ENCODE results near the gene NSMF. TPM values are rescaled to one million over a fixed set of nuclear protein-coding genes. Genes with fewer than 3 reads are reported as not detected.

Gene NSMF
- total and polyA plus RNA-seq, 10 of the 15 experiments (the other 5 are each of a cell fraction or from before 2014, with no cell fraction given), result 0.13 to 44.3 (median 13.4) TPM

DNA sequence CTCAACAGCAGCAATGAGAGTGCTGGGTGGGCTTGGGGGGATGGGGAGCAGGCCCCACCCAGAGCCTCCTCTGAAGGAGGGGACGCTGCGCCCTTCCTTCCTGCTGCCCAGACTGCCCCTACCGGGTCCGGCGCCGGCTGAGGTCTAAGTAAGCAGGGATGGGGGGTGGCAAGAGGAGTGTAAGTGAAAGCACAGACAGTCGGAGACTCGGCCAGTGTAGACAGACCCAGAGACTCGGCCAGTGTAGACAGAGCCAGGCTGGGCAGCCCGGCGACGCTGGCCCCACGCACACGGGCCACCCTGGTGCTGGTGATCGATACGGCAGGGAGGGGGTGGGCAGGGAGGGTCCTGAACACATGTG, 10.6 kb downstream of the NSMF start (continued):
- TF ChIP-seq NRF1 (conservative IDR thresholded peaks at IDR 0.05; ENCODE audit: low read depth, low read length) (no peak), RUNX3 (IDR thresholded peaks at IDR 0.05; ENCODE audit: low read length) (no peak), ASH2L (IDR thresholded peaks at IDR 0.05; ENCODE audit: borderline replicate concordance, low read depth) (no peak), STAT1 (conservative IDR thresholded peaks at IDR 0.05) (no peak)

DNA sequence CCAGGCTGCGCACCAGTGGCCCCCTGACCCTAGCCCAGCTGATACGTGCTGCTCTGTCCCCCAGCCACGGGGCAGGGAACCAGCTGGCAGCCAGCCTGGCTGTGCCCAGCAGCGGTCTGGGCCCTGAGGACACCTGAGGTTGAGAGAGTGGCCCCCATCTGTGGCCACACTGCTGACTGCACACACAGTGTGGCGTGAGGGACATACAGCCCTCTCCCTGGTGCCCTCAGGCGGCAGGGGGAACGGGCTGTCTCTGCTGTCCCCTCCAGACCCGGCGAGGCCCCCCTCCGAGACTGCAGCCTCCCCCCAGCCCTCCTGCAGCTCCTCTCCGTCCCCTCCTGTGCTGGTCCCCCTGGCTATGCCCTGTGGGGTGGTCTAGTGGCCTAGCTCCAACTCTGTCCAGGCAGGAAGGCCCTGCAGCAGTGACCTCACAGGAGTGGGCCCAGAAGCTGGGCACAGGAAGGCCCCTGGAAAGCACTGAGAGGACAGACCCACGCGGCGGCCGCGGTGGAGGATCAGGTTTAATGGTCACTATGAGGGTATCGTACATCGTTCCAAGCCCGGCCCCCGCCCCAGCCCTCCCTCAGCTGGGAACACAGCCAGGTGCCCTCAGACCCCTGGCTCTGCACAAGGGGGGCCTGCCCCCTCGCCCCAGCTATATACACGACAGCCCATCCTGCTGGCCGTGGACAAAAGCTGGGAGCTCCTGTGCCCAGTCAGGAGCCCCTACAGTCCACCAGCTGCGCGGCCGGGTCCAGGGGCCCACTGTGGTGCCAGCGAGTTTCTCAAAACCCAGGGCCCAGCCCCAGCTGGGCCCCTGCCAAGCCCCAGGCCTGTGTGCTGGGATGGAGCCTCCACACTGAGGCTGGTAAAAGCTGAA, 11.2 kb downstream of the NSMF start:
- peaks cover 8% of the 10 kb centered on the region for H3K4me1 ChIP-seq (ENCODE audit: control insufficient read depth, insufficient read depth, low read length)
- BruUV-seq (replicated peaks), result no TSS peak
- no peak overlapping the region for H3K4me3 ChIP-seq
- peak; percentile 41; the same call in 1 of the 2 replicates for TF ChIP-seq POLR2A (IDR thresholded peaks at IDR 0.05; ENCODE audit: low read depth, low read length)
- no peak for TF ChIP-seq CBX5 (IDR thresholded peaks at IDR 0.05; ENCODE audit: low read depth)
- TF ChIP-seq, protein P1, sequence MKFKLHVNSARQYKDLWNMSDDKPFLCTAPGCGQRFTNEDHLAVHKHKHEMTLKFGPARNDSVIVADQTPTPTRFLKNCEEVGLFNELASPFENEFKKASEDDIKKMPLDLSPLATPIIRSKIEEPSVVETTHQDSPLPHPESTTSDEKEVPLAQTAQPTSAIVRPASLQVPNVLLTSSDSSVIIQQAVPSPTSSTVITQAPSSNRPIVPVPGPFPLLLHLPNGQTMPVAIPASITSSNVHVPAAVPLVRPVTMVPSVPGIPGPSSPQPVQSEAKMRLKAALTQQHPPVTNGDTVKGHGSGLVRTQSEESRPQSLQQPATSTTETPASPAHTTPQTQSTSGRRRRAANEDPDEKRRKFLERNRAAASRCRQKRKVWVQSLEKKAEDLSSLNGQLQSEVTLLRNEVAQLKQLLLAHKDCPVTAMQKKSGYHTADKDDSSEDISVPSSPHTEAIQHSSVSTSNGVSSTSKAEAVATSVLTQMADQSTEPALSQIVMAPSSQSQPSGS (IDR thresholded peaks at IDR 0.05; ENCODE audit: low read length), result no peak
- no peak overlapping the region for H3K4me2 ChIP-seq (ENCODE audit: control insufficient read depth, insufficient read depth)
- CTCF ChIA-PET, result no interaction called here
- DNase-seq (ENCODE audit: low read depth, low spot score), result no peak
- H3K9ac ChIP-seq (ENCODE audit: control insufficient read depth, insufficient read depth, low read length), result no peak overlapping the region
- in situ Hi-C loops (cut with MboI), result loop anchor here (5.0 kb wide), 1 partner anchor 156 kb away; no protein-coding TSS in a partner anchor
- intact Hi-C loops (cut with micrococcal nuclease; ENCODE audit: unreplicated experiment), result no loop called here
- FAIRE-seq, result no peak
- no peak overlapping the region for H2AFZ ChIP-seq (ENCODE audit: control insufficient read depth, low read depth, low read length)
- no peaks in the 10 kb centered on the region for H3K79me2 ChIP-seq (ENCODE audit: control insufficient read depth, insufficient read depth, low read length)
- no peaks in the 10 kb centered on the region for H3K9me3 ChIP-seq (replicated peaks; ENCODE audit: control insufficient read depth, insufficient read depth, low read length)
- WGBS (ENCODE audit: insufficient coverage, insufficient replicate concordance, low lambda C conversion rate, missing lambda C conversion rate), result 92% methylated on average over 24 of the region's 27 CpGs
- H3K27ac ChIP-seq (ENCODE audit: control insufficient read depth, insufficient read depth), result no peak overlapping the region
- no peak for ATAC-seq
- RAD21 ChIA-PET (ENCODE audit: unreplicated experiment), result no interaction called here
- SMC1A ChIA-PET (ENCODE audit: uncharacterized antibody, unreplicated experiment), result no interaction called here
- no peaks in the 10 kb centered on the region for H3K27me3 ChIP-seq (replicated peaks in 1 of 2; ENCODE audit: control insufficient read depth in 2 of 2, insufficient read depth in 2 of 2, low read length in 1 of 2)
- no peaks in the 10 kb centered on the region for H3K36me3 ChIP-seq (ENCODE audit: control insufficient read depth in 2 of 2, insufficient read depth in 2 of 2, low read length in 1 of 2)
- POLR2A ChIA-PET, result interaction anchor here (1.0 kb wide), 1 partner anchor 25 kb away, joined by 3 read pairs; the partner anchor contains the start of genes EXD3 and NOXA1
- no peaks in the 10 kb centered on the region for H4K20me1 ChIP-seq (ENCODE audit: control insufficient read depth, insufficient read depth)
